Neural progenitor cell (in vitro differentiated cells): ENCODE measurements around the gene KIRREL2. TPM values are rescaled to one million over a fixed set of nuclear protein-coding genes. Genes with fewer than 3 reads are reported as not detected.
"Not testable (repeated sequence)": the region's sequence is repeated elsewhere in the genome, so short reads cannot be mapped to it uniquely, and the experiment has no call there.

Experiments
- DNase-seq: peaks from one replicate; pipeline ENCODE4 v3.0.0-alpha.2; 2016; ENCODE audit warnings: low spot score
- H2AFZ ChIP-seq: fragments of 200-600 bp; sonication (generic); replicated peaks from 2 replicates; pipeline ENCODE4 v1.6.1; 2016; ENCODE audit warnings: antibody characterized with exemption
- H3F3A ChIP-seq: fragments of 200-600 bp; sonication (generic); 2 replicates; pipeline ENCODE4 v1.6.1; 2016; ENCODE audit warnings: antibody characterized with exemption, low read depth
- H3K27ac ChIP-seq: fragments of 200-600 bp; sonication (generic); 2 replicates; pipeline ENCODE4 v1.5.1; 2016; ENCODE audit warnings: mild to moderate bottlenecking
- H3K27me3 ChIP-seq: fragments of 200-600 bp; sonication (generic); 2 replicates; pipeline ENCODE4 v1.6.1; 2016; ENCODE audit warnings: mild to moderate bottlenecking, moderate library complexity
- H3K36me3 ChIP-seq: fragments of 200-600 bp; sonication (generic); 2 replicates; pipeline ENCODE4 v1.5.1; 2016
- H3K4me1 ChIP-seq: fragments of 200-600 bp; sonication (generic); 2 replicates; pipeline ENCODE4 v1.6.1; 2016; ENCODE audit warnings: mixed run types
- H3K4me2 ChIP-seq: fragments of 200-600 bp; sonication (generic); 2 replicates; pipeline ENCODE4 v1.6.1; 2016
- H3K4me3 ChIP-seq: fragments of 200-600 bp; sonication (generic); 2 replicates; pipeline ENCODE4 v1.5.1; 2016
- H3K79me2 ChIP-seq: fragments of 200-600 bp; sonication (generic); 2 replicates; pipeline ENCODE4 v1.6.1; 2016; ENCODE audit warnings: low read depth
- H3K9ac ChIP-seq: fragments of 200-600 bp; sonication (generic); 2 replicates; pipeline ENCODE4 v1.6.1; 2016
- H3K9me3 ChIP-seq: fragments of 200-600 bp; sonication (generic); 2 replicates; pipeline ENCODE4 v1.5.1; 2016; ENCODE audit warnings: low read depth
- H4K20me1 ChIP-seq: fragments of 200-600 bp; sonication (generic); 2 replicates; pipeline ENCODE4 v1.6.1; 2016; ENCODE audit warnings: low read depth
- H3K27ac Mint-ChIP-seq: 3 replicates; pipeline ENCODE4 v1.8.0; 2021; ENCODE audit warnings: mixed read lengths
- H3K27me3 Mint-ChIP-seq: 2 replicates; pipeline ENCODE4 v1.8.0; 2022; ENCODE audit warnings: low read depth, mild to moderate bottlenecking, inconsistent platforms, moderate library complexity, mixed read lengths; ENCODE audit not compliant: insufficient read depth
- H3K36me3 Mint-ChIP-seq: 3 replicates; pipeline ENCODE4 v1.8.0; 2021; ENCODE audit warnings: mixed read lengths
- H3K4me1 Mint-ChIP-seq: 3 replicates; pipeline ENCODE4 v1.8.0; 2021; ENCODE audit warnings: mixed read lengths
- H3K4me3 Mint-ChIP-seq: 3 replicates; pipeline ENCODE4 v1.8.0; 2021; ENCODE audit warnings: mild to moderate bottlenecking, moderate library complexity, mixed read lengths
- H3K9me3 Mint-ChIP-seq: 3 replicates; pipeline ENCODE4 v1.8.0; 2020; ENCODE audit warnings: mixed read lengths
- CTCF ChIP-seq: fragments of 200-600 bp; sonication (generic); IDR thresholded peaks from 2 replicates; pipeline ENCODE4 v1.5.1; 2017; ENCODE audit warnings: antibody characterized with exemption, mild to moderate bottlenecking
- EZH2 ChIP-seq: fragments of 200-600 bp; sonication (generic); IDR thresholded peaks from 2 replicates; pipeline ENCODE4 v1.6.1; 2017; ENCODE audit warnings: antibody characterized with exemption, mild to moderate bottlenecking, moderate library complexity
- EZH2phosphoT487 ChIP-seq: fragments of 200-600 bp; sonication (generic); IDR thresholded peaks from 2 replicates; pipeline ENCODE4 v1.6.1; 2017; ENCODE audit warnings: antibody characterized with exemption
- total RNA-seq: library from RNA; depleted of rRNA; stranded (reverse); fragments of >200 nt; gene quantifications from 2 replicates; pipeline ENCODE4 v1.2.3, GENCODE V29; 2015; ENCODE audit warnings: low replicate concordance

The KIRREL2 gene
- total RNA-seq, 1 donor from 2014 or later = 2.4 TPM

DNA sequence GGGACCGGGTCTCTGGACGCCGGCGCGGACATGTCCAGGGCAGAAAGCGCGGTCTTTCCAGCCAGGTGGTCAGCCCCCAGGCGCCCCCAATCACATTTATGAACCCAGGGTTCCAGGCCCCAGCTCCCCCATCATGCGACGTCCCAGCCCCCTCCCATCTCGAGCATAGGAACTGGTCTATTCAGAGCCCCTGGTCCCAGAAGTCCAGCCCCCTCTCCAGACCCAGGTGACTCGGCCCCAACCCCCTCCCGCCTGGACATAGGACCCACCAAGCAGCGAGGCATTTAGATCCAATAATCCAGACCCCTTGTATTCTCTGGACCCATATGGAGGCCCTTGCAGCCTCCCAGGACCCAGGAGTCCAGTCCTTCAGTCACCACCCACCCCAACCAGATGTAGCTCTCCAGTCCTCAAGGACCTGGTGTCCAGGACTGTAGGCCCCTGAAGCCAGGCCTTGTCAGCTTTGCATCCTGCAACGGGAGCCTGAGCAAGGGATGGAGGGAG is 12.2 kb downstream of the KIRREL2 start:
- peak overlapping the region; percentile 74 for H3K4me3 ChIP-seq
- no peak overlapping the region for H2AFZ ChIP-seq
- peaks cover 8% of the 10 kb centered on the region for H3K4me1 ChIP-seq
- peak overlapping the region; percentile 90 for H3K4me2 ChIP-seq
- no peak overlapping the region for H3K27ac ChIP-seq
- Mint-ChIP-seq H3K27me3 (peaks cover 15% of the 10 kb centered on the region), H3K9me3 (peaks cover 2% of the 10 kb centered on the region), H3K4me1 (peaks cover 19% of the 10 kb centered on the region), H3K4me3 (peak overlapping the region; percentile 95), H3K36me3 (peaks cover 24% of the 10 kb centered on the region), H3K27ac (peak overlapping the region; percentile 92)
- peaks cover 33% of the 10 kb centered on the region for H3F3A ChIP-seq
- TF ChIP-seq EZH2phosphoT487 (no peak), EZH2 (no peak), CTCF (no peak)
- H3K79me2 ChIP-seq = no peaks in the 10 kb centered on the region
- no peaks in the 10 kb centered on the region for H3K36me3 ChIP-seq
- no peak for DNase-seq
- no peaks in the 10 kb centered on the region for H3K27me3 ChIP-seq
- no peaks in the 10 kb centered on the region for H3K9me3 ChIP-seq
- H4K20me1 ChIP-seq = no peaks in the 10 kb centered on the region
- H3K9ac ChIP-seq = no peak overlapping the region

DNA sequence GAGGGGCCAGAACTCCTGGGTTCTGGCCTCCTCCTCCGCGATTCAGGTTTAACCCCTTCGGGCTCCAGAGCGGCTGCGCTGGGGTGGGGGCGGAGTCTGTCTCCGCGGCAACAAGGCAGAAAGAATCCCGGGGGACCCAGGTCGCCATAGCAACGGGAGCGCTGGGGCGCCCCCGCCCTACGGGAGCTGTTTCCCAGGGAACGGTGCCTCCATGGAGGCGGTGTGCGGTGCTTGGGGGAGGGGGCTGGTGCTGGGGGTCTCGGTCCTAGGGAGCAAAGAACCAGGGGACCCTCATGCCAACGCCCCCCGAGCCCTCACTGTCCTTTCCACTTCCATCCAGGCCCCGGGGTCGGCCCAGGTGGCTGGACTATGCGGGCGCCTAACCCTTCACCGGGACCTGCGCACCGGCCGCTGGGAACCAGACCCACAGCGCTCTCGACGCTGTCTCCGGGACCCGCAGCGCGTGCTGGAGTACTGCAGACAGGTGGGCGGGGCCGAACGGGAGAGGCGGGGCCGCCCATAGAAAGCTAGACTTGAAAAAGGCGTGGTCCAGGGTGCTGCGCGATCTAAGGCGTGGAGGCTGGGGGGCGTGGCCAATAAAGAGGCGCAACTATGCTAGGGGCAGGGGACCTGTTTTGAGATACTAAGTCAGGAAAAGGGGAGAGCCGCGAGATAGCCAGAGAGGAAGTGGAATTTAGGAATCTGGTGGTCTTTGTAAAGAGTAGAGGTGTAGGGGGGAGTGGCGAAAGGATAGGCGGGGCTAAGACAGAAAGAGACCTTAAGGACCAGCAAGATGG is 12.8 kb downstream of the KIRREL2 start:
- Histone ChIP-seq H3K79me2 (no peaks in the 10 kb centered on the region), H3F3A (peaks cover 33% of the 10 kb centered on the region), H3K4me2 (peak overlapping the region; percentile 90), H2AFZ (peak overlapping the region; percentile 92), H4K20me1 (no peaks in the 10 kb centered on the region), H3K4me1 (peaks cover 8% of the 10 kb centered on the region), H3K4me3 (peak overlapping the region; percentile 74), H3K9ac (no peak overlapping the region), H3K9me3 (no peaks in the 10 kb centered on the region), H3K36me3 (no peaks in the 10 kb centered on the region), H3K27me3 (no peaks in the 10 kb centered on the region), H3K27ac (peak overlapping the region; percentile 30)
- DNase-seq = peak; percentile 99
- peak; percentile 26 for TF ChIP-seq EZH2
- TF ChIP-seq EZH2phosphoT487 = no peak
- Mint-ChIP-seq H3K27ac (peak overlapping the region; percentile 92), H3K4me3 (peak overlapping the region; percentile 95), H3K27me3 (peaks cover 12% of the 10 kb centered on the region), H3K9me3 (peaks cover 2% of the 10 kb centered on the region), H3K36me3 (peaks cover 24% of the 10 kb centered on the region), H3K4me1 (peaks cover 19% of the 10 kb centered on the region)

- DNase-seq = peak; percentile 96
- not testable (repeated sequence) for H3K36me3 ChIP-seq, H3K4me1 ChIP-seq, H4K20me1 ChIP-seq, H3K9me3 Mint-ChIP-seq, H3K9ac ChIP-seq, H3K27ac ChIP-seq, H3K79me2 ChIP-seq, H3K27me3 ChIP-seq, H3K9me3 ChIP-seq
- Mint-ChIP-seq H3K36me3 (peaks cover 23% of the 10 kb centered on the region), H3K4me1 (peaks cover 19% of the 10 kb centered on the region), H3K27ac (peak overlapping the region; percentile 89), H3K4me3 (peak overlapping the region; percentile 95), H3K27me3 (peaks cover 12% of the 10 kb centered on the region)
- peak overlapping the region; percentile 92 for H2AFZ ChIP-seq
- peaks cover 33% of the 10 kb centered on the region for H3F3A ChIP-seq
- peak overlapping the region; percentile 74 for H3K4me3 ChIP-seq
- peak overlapping the region; percentile 90 for H3K4me2 ChIP-seq
These were observed 13.5 kb downstream of the KIRREL2 start for GRCh38 chr19:35870124-35870736.

DNA sequence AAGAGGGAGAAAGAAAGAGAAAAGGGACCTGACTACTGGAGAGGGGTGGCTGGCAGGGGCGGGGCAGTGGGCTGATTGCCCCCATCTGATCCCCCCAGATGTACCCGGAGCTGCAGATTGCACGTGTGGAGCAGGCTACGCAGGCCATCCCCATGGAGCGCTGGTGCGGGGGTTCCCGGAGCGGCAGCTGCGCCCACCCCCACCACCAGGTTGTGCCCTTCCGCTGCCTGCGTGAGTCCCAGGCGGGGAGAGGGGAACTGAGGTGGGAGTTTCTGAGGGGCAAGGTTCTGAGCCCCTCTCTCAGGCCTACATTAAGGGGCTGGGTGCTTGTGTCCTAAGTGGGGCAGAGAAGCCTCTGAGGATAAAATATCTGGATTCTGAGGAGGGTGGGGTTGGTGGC is 14.1 kb downstream of the KIRREL2 start:
- DNase-seq = no peak
- H3K4me3 ChIP-seq = no peak overlapping the region
- peaks cover 12% of the 10 kb centered on the region for H3K27me3 Mint-ChIP-seq

More for the DNA sequence above, 14.1 kb downstream of the KIRREL2 start:
- Histone ChIP-seq H3K9ac (no peak overlapping the region), H3K27me3 (no peaks in the 10 kb centered on the region), H2AFZ (no peak overlapping the region), H3K79me2 (no peaks in the 10 kb centered on the region), H3K27ac (no peak overlapping the region), H3K4me2 (peak overlapping the region; percentile 90), H3K36me3 (no peaks in the 10 kb centered on the region), H3K4me1 (peaks cover 8% of the 10 kb centered on the region), H4K20me1 (no peaks in the 10 kb centered on the region), H3F3A (peaks cover 33% of the 10 kb centered on the region), H3K9me3 (no peaks in the 10 kb centered on the region)
- H3K9me3 Mint-ChIP-seq = peaks cover 2% of the 10 kb centered on the region
- peaks cover 19% of the 10 kb centered on the region for H3K4me1 Mint-ChIP-seq
- no peak overlapping the region for H3K27ac Mint-ChIP-seq
- H3K36me3 Mint-ChIP-seq = peaks cover 18% of the 10 kb centered on the region
- TF ChIP-seq CTCF (peak; percentile 24), EZH2 (no peak)
- peak overlapping the region; percentile 95 for H3K4me3 Mint-ChIP-seq
